ENCODE results near the gene CAPS2. TPM values are rescaled to one million over a fixed set of nuclear protein-coding genes. Genes with fewer than 3 reads are reported as not detected.

CAPS2 gene
- total RNA-seq, 2 experiments from 2014 or later, result 3.1 to 4.1 TPM

GRCh38 chr12:75245108-75245507, 85.0 kb downstream of the CAPS2 start:
- H3K9me3 Mint-ChIP-seq (ENCODE audit: insufficient read depth), result no peaks in the 10 kb centered on the region
- H3K4me3 Mint-ChIP-seq, result no peak overlapping the region
- ATAC-seq, result no peak
- H3K36me3 Mint-ChIP-seq (ENCODE audit: low read depth), result no peaks in the 10 kb centered on the region
- no peak overlapping the region for H3K27ac Mint-ChIP-seq
- POLR2A ChIA-PET, result no interaction called here
- DNase-seq, result no peak
- CTCF ChIA-PET, result no interaction called here
- no peaks in the 10 kb centered on the region for H3K4me1 Mint-ChIP-seq (ENCODE audit: low read depth)
- H3K27me3 Mint-ChIP-seq (ENCODE audit: low read depth), result no peaks in the 10 kb centered on the region

- H3K4me3 Mint-ChIP-seq, result no peak overlapping the region
- no peaks in the 10 kb centered on the region for H3K4me1 Mint-ChIP-seq (ENCODE audit: low read depth)
- H3K27ac Mint-ChIP-seq, result no peak overlapping the region
- H3K9me3 Mint-ChIP-seq (ENCODE audit: insufficient read depth), result no peaks in the 10 kb centered on the region
- no peaks in the 10 kb centered on the region for H3K27me3 Mint-ChIP-seq (ENCODE audit: low read depth)
- DNase-seq (no peak), ATAC-seq (no peak)
- no peaks in the 10 kb centered on the region for H3K36me3 Mint-ChIP-seq (ENCODE audit: low read depth)
- ChIA-PET CTCF (no interaction called here), POLR2A (no interaction called here)
Measured at GRCh38 chr12:75239987-75240386, 90.1 kb downstream of the CAPS2 start.

- POLR2A ChIA-PET, result no interaction called here
Measured at GRCh38 chr12:75236206-75236605, 93.9 kb downstream of the CAPS2 start.

GRCh38 chr12:75227132-75227531, 103.0 kb downstream of the CAPS2 start:
- no peaks in the 10 kb centered on the region for H3K36me3 Mint-ChIP-seq (ENCODE audit: low read depth)
- no peaks in the 10 kb centered on the region for H3K4me1 Mint-ChIP-seq (ENCODE audit: low read depth)
- ATAC-seq, result no peak
- ChIA-PET CTCF (no interaction called here), POLR2A (no interaction called here)
- H3K9me3 Mint-ChIP-seq (ENCODE audit: insufficient read depth), result no peaks in the 10 kb centered on the region
- H3K27ac Mint-ChIP-seq, result no peak overlapping the region
- H3K27me3 Mint-ChIP-seq (ENCODE audit: low read depth), result peaks cover 2% of the 10 kb centered on the region
- H3K4me3 Mint-ChIP-seq, result no peak overlapping the region
- no peak for DNase-seq

More at GRCh38 chr12:75236206-75236605, 93.9 kb downstream of the CAPS2 start:
- DNase-seq, result no peak
- Mint-ChIP-seq H3K4me1 (ENCODE audit: low read depth) (no peaks in the 10 kb centered on the region), H3K9me3 (ENCODE audit: insufficient read depth) (no peaks in the 10 kb centered on the region), H3K36me3 (ENCODE audit: low read depth) (no peaks in the 10 kb centered on the region), H3K27ac (no peak overlapping the region), H3K4me3 (no peak overlapping the region), H3K27me3 (ENCODE audit: low read depth) (no peaks in the 10 kb centered on the region)
- no peak for ATAC-seq
- CTCF ChIA-PET, result no interaction called here

Other genes starting within 250 kb of the CAPS2 start
- gene KCNC2, start 120.5 kb downstream of the CAPS2 start, total RNA-seq, result not detected
- not detected for gene GLIPR1L1, start 4.3 kb upstream of the CAPS2 start, total RNA-seq
- gene GLIPR1L2, start 60.8 kb upstream of the CAPS2 start, total RNA-seq, result not detected
- gene GLIPR1, start 150.4 kb upstream of the CAPS2 start, total RNA-seq, result 10 to 100 TPM; 30.5 to 33.0 TPM
- 10 to 100 TPM; 71.0 to 73.1 TPM for gene KRR1, start 181.3 kb upstream of the CAPS2 start, total RNA-seq

Measured in activated CD8-positive, alpha-beta T cell treated with anti-CD3 and anti-CD28 coated beads, Interleukin-2, amount 10 ng/mL, durations not matched to agents 7 days and 5 days (primary cell).